ENCODE measurements around the gene SMIM41.

The SMIM41 gene

DNA sequence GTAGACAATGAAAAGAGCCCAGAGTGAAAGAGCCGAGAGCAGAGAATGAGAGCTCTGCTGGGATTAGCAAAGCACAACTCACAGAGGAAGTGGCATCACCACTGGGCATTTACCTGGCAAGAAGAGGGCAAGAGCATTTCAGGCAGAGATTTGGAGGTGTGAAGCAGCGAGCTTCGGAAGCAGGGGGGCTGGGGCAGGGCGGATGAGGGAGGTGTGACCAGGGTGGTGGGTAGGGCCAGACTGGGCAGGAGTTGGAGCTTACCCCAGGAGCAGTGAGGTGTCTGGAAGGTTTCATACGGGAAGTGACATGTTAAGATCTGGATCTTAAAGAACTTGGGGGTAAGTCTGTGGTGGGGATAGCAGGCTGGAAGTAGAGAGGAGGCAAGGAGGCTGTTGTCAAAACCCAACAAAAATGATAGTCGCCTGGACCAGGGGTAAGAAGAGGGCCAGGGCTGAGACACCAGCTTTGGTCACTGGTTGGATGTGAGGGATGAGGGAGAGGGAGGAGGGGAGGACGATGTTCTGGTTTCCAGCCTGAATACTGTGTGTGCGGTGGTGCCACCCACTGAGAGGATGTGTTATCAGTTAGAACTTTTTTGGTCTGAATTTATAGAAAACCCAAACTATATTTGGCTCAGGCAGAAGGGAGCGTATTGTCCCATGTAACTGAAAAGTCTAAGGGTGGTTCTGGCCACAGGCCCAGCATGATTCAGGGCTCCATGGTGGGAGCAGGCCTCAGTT is 5.2 kb downstream of the SMIM41 start:
- peak overlapping the region; percentile 72 for H3K27ac ChIP-seq
- TF ChIP-seq, protein P1, sequence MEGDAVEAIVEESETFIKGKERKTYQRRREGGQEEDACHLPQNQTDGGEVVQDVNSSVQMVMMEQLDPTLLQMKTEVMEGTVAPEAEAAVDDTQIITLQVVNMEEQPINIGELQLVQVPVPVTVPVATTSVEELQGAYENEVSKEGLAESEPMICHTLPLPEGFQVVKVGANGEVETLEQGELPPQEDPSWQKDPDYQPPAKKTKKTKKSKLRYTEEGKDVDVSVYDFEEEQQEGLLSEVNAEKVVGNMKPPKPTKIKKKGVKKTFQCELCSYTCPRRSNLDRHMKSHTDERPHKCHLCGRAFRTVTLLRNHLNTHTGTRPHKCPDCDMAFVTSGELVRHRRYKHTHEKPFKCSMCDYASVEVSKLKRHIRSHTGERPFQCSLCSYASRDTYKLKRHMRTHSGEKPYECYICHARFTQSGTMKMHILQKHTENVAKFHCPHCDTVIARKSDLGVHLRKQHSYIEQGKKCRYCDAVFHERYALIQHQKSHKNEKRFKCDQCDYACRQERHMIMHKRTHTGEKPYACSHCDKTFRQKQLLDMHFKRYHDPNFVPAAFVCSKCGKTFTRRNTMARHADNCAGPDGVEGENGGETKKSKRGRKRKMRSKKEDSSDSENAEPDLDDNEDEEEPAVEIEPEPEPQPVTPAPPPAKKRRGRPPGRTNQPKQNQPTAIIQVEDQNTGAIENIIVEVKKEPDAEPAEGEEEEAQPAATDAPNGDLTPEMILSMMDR (conservative IDR thresholded peaks at IDR 0.05) = no peak
- TF ChIP-seq ZFX (IDR thresholded peaks at IDR 0.05) = no peak

DNA sequence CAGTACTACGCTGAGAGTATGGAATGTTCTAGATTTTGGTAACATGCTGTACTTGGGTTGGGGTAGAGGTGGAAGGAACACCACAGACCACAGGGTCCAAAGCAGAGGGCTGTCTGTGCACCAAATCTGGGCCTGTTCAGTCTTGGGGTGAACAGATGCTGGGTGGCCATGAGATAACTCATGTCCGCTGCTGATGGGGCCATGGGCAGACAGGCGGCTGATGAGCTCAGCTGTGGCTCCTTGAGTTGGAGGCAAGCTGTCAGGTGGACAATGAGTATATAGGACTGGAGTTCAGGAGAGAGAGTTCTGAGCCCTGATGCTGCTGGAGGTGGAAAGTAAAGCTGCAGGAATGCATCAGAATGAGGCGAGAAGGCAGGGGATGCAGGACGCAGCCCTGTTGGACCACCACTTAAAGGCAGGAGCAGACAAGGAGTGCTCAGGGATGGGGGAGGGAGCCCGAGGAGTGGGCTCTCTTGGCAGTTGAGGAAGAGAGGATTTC is 6.2 kb downstream of the SMIM41 start:
- TF ChIP-seq ZFX (IDR thresholded peaks at IDR 0.05) = no peak
- TF ChIP-seq, protein P1 (conservative IDR thresholded peaks at IDR 0.05) = no peak
- H3K27ac ChIP-seq = peak overlapping the region; percentile 72

DNA sequence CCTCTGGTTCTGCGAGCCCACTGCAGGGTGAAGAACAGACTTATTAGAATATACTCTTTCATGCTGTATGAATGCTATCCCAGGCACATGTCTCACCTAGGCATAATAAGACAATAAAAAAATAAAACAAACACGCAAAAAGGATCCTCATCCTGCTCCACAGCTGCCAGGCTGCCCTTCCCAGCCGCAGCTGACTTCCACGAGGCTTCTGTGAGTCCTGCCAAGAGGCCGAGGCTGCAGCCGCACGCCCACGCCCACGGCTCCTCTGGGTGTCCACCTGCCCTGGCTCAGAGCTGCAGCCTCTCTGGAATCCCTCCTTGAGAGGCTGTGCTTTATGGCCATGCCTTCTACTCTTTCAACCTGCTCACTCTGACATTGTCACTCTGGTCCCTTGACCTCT is 6.9 kb downstream of the SMIM41 start:
- TF ChIP-seq, protein P1 (conservative IDR thresholded peaks at IDR 0.05) = no peak
- no peak for TF ChIP-seq ZFX (IDR thresholded peaks at IDR 0.05)

DNA sequence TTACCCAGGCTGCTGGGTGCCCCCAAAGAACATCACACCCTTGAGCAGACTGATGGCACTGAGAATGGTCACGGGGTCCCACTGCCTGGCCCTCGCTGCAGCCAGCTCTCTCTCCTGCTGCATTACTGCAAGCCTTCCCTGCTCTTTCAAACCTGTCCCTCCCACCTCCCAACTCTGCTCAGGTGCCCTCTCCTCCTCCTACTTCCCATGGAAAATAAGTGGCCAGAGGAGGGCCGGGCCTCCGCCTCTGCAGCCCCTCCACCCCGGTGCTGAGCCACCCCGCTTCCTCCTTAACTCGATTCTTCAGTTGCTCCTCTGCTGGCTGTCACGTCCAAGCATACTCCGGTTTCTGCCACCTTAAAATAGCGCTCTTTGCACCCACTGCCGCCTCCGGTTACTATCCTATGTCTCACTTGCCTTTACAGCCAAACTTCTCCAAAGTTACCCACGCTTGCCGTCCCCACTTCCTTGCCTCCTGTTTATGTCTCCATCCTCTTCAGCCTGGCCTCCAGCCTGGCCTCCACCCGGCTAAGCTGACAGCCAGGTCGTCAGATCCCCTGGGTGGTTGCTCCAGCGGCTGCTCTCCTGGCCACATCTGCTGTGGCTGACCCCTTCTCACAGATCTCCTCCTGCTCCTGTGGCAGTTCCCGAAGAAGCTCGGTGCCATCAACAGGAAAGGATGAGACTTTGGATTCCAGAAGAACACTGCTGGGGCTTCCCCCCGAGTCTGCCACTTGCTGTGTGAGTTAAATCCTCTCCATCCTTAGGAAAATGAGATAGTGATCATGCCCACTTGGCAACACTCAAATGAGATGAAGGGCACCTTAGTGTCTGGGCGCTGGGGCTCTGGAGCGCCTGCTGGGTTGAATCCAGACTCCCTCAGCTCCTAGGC is 7.7 kb downstream of the SMIM41 start:
- H3K27ac ChIP-seq = peak overlapping the region; percentile 72
- TF ChIP-seq, protein P1 (conservative IDR thresholded peaks at IDR 0.05) = no peak
- no peak for TF ChIP-seq ZFX (IDR thresholded peaks at IDR 0.05)

More for the DNA sequence above, 6.9 kb downstream of the SMIM41 start:
- H3K27ac ChIP-seq = peak overlapping the region; percentile 72

DNA sequence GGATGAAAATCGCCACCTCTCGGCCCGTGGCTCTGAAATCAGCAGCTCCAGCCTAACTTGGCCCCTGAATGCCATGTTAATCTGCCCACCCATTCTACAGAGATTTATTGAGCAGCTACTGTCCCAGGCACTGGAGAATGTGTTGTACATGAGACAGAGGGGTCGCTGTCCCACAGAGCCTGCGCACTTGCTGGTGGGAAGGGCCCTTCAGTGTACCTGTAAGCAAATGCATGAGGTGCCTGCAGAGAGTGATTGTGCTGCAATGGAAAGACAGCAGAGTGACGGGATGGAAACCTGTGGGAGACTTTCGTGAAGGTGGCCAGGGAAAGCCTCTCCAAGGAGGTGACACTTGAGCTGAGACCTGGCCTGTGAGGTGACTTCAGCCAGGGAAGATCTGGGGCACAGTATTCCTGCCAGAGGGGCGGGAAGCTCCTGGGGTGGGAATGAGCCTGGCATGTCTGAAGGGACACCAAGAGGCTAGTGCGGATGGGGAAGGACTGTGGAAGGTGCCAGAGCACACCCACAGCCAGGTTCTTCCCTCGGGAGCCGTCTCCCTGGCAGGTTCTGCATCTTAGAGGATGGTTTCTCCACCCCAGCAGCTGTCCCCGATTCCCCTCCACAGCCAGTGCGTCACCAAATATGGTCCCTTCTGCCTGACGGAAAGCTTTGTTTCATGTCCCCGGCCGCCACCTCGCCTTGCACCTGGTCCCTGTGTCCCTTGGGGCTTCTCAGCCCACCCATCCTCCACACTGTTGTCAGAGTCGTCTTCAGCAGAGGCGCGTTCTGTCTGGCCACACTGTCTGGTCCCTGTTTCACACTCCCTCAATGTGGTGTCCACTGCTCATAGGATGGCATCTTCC is 8.7 kb downstream of the SMIM41 start:
- H3K27ac ChIP-seq = peak overlapping the region; percentile 72; the same call in 1 of the 2 replicates
- TF ChIP-seq ZFX (IDR thresholded peaks at IDR 0.05) = no peak
- TF ChIP-seq, protein P1 (conservative IDR thresholded peaks at IDR 0.05) = no peak

DNA sequence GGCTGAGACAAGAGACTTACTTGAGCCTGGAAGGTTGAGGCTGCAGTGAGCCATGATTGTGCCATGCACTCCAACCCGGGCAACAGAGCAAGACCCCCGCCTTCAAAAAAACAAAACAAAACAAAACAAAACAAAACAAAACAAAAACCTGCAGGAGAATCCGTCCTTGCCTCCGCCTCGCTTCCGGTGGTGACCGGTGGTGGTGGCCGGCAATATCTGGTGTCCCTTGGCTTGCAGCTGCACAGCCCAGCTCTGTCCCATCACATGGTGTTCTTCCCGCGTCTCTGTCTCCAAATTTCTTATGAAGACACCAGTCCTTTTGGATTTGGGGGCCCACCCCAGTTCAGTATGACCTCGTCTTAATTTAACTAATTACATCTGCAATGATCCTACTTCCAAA is 10.0 kb downstream of the SMIM41 start:
- TF ChIP-seq, protein P1 (conservative IDR thresholded peaks at IDR 0.05) = no peak
- TF ChIP-seq ZFX (IDR thresholded peaks at IDR 0.05) = no peak
- no peak overlapping the region for H3K27ac ChIP-seq
